Heart left ventricle (tissue), 16 donors: ENCODE measurements around the gene XCL2. TPM values are rescaled to one million over a fixed set of nuclear protein-coding genes. Genes with fewer than 3 reads are reported as not detected.

ENCODE experiments used
- ATAC-seq, 4 donors: fragments of 200-7000 bp; cut with Tn5 transposase; one replicate each; pipeline ENCODE4 v1.9.1; 2020 to 2022; ENCODE audit warnings: moderate library complexity in 4 of 4, mild to moderate bottlenecking in 3 of 4, moderate number of reproducible peaks in 1 of 4
- DNase-seq, 5 donors: peaks; one replicate each; pipeline ENCODE4 v3.0.0-alpha.2; 2020
- H3K27ac ChIP-seq, 12 donors: fragments of 200-600 bp; sonication (generic) in 4 of 12; one replicate each; pipeline versions ENCODE4 v1.5.0 to v1.8.0; 2016 to 2022; ENCODE audit warnings: mild to moderate bottlenecking in 2 of 12
- H3K27me3 ChIP-seq, 9 donors: fragments of 200-600 bp; sonication (generic) in 2 of 9; one replicate each; pipeline versions ENCODE4 v1.5.1 to v1.8.0; 2016 to 2022; ENCODE audit warnings: mild to moderate bottlenecking in 3 of 9
- H3K36me3 ChIP-seq, 9 donors: fragments of 200-600 bp; sonication (generic) in 2 of 9; one replicate each; pipeline versions ENCODE4 v1.5.0 to v1.8.0; 2018 to 2022; ENCODE audit warnings: mild to moderate bottlenecking in 2 of 9
- H3K4me1 ChIP-seq, 12 donors: fragments of 200-600 bp; sonication (generic) in 4 of 12; one replicate each; pipeline versions ENCODE4 v1.5.0 to v1.8.0; 2016 to 2022; ENCODE audit warnings: mild to moderate bottlenecking in 3 of 12
- H3K4me3 ChIP-seq, 12 donors: fragments of 200-600 bp; sonication (generic) in 4 of 12; one replicate each; pipeline versions ENCODE4 v1.5.0 to v1.8.0; 2017 to 2022; ENCODE audit warnings: mild to moderate bottlenecking in 9 of 12, moderate library complexity in 4 of 12
- H3K9me3 ChIP-seq, 12 donors: fragments of 200-600 bp; sonication (generic) in 4 of 12; one replicate each; pipeline versions ENCODE4 v1.5.0 to v1.8.0; 2016 to 2022; ENCODE audit warnings: mild to moderate bottlenecking in 1 of 12
- POLR2A ChIP-seq, 2 donors: fragments of 450-650 bp; IDR thresholded peaks; one replicate each; pipeline ENCODE4 v1.6.1; 2017; ENCODE audit warnings: antibody characterized with exemption in 2 of 2, mild to moderate bottlenecking in 2 of 2, moderate library complexity in 2 of 2
- whole genome bisulfite sequencing, 4 donors: extraction: QIAGEN DNeasy Blood & Tissue Kit in 2 of 4; methylation state at CpG; one replicate each; pipeline versions ENCODE4 v1.1.5 to v1.1.7; 2013 to 2018; 5-methylcytosine and 5-hydroxymethylcytosine counted together
- intact Hi-C, 10 donors: fragments of 100-400 bp; cut with DNase I; formaldehyde crosslinking; loops; one replicate each; pipeline versions ENCODE4 v1.11.1 to v1.14.2; 2022
- polyA plus RNA-seq, 2 donors: library from polyadenylated mRNA; stranded (reverse); fragments of 200-250 nt; gene quantifications; one replicate each; pipeline ENCODE4 v1.2.3, GENCODE V29; 2013
- total RNA-seq, 9 donors: library from RNA; depleted of rRNA in 2 of 9; stranded (reverse); fragments of >200 nt in 2 of 9; fragmentation: NEBNext Ultra II Directional in 3 of 9; extraction: Animal tissue kit (Norgen Biotek cat#: 25700) in 3 of 9; gene quantifications; one replicate each; pipeline versions ENCODE4 v1.1.0 to v1.2.4, GENCODE V29; 2016 to 2023
- TF ChIP-seq, protein P1 (sequence below), 12 donors: fragments of 200-600 bp; sonication (generic) in 4 of 12; IDR thresholded peaks; one replicate each; pipeline versions ENCODE4 v1.5.0 to v1.8.0; 2018 to 2022; ENCODE audit warnings: antibody characterized with exemption in 12 of 12, mild to moderate bottlenecking in 5 of 12
- donor health status: ischemic (EF 13 %, LVEDD 7.1; RV severe dilation, severe dysfunction).
- donor health status: healthy with polysubstance abuse.
- donor health status: DM: no; HTN: yes; CAD: no.
- donor health status: DM: no; HTN: no; CAD: no.
- donor health status: ischemic (EF 25% LVEDD 6.9; RV normal size, moderate dysfunction).
- donor health status: ischemic (EF 25% LVEDD 5.7; RV mildly dilated, moderate dysfunction).
- donor health status: healthy.
- donor health status: DM: yes; HTN: yes; CAD: no.
- donor health status: ischemic (EF 35%, LVEDD 5.7; RV mildly dilated, moderate dysfunction).
- donor health status: nonischemic (EF 11% LVEDD 7.7; RV severe dilation, severe dysfunction).
- donor health status: DM: yes; HTN: yes; CAD: no.
- donor health status: PGD.
- donor health status: ischemic (EF 29% LVEDD 5.4; RV normal size, mild dysfunction).
- donor health status: nonischemic (EF 23%, LVEDD 6.1; RV moderate dilation, normal function).

The XCL2 gene
- total and polyA plus RNA-seq, 11 donors, result 2.7 to 3.6 TPM; not detected in 9

DNA sequence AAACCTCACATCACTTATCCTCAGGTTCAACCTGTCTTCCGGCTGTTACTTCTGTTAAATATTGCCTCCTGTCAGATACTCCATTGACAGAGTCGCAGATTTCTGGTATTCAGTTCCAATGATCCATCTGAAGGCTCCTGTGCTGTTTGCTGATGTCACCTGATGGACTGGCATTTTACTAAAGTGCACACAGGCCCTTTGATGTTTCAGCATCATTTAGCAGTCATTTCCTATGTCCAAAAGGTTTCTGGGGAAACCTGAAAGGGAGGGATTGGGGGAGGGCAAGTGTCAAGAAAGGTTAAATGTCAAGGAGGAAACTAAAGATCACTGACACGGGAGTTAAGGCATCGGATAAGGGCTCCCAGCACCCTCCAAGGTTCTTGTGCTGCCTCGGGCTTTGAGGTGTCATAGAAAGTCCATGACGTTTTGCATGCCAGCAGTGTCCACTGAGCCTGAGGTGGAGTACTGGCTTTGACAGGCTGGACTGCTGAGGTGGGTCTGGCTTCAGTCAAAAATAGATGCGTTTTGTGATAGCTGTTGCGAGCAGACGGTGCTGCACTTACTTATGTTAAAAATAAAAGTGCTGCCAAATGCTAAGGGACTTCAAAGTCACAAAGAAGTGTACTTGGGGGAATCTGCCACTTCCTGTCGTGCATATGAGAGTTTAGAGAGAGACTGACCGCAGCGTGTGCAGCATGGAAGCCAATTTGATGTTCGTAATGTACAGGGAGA, 30.8 kb downstream of the XCL2 start:
- Histone ChIP-seq H3K4me3 (no peak overlapping the region), H3K27ac (peak overlapping the region in 1 of 12 donors; percentile 65), H3K9me3 (no peaks in the 10 kb centered on the region), H3K4me1 (peaks cover 0 to 47% (median 8%) of the 10 kb centered on the region in 12 donors), H3K36me3 (no peaks in the 10 kb centered on the region), H3K27me3 (no peaks in the 10 kb centered on the region)
- DNase-seq (no peak), ATAC-seq (peak in 2 of 4 donors; percentile 43 to 65)
- TF ChIP-seq POLR2A (IDR thresholded peaks at IDR 0.05), result no peak
- TF ChIP-seq, protein P1, sequence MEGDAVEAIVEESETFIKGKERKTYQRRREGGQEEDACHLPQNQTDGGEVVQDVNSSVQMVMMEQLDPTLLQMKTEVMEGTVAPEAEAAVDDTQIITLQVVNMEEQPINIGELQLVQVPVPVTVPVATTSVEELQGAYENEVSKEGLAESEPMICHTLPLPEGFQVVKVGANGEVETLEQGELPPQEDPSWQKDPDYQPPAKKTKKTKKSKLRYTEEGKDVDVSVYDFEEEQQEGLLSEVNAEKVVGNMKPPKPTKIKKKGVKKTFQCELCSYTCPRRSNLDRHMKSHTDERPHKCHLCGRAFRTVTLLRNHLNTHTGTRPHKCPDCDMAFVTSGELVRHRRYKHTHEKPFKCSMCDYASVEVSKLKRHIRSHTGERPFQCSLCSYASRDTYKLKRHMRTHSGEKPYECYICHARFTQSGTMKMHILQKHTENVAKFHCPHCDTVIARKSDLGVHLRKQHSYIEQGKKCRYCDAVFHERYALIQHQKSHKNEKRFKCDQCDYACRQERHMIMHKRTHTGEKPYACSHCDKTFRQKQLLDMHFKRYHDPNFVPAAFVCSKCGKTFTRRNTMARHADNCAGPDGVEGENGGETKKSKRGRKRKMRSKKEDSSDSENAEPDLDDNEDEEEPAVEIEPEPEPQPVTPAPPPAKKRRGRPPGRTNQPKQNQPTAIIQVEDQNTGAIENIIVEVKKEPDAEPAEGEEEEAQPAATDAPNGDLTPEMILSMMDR (IDR thresholded peaks at IDR 0.05), result no peak
- intact Hi-C loops, result loop anchor here in 1 of 10 donors (5.0 kb wide), 1 partner anchor 439 kb away; no protein-coding TSS in a partner anchor
- 49 to 62% (median 56%) methylated on average over 13 of the region's 13 CpGs for WGBS, 4 donors

DNA sequence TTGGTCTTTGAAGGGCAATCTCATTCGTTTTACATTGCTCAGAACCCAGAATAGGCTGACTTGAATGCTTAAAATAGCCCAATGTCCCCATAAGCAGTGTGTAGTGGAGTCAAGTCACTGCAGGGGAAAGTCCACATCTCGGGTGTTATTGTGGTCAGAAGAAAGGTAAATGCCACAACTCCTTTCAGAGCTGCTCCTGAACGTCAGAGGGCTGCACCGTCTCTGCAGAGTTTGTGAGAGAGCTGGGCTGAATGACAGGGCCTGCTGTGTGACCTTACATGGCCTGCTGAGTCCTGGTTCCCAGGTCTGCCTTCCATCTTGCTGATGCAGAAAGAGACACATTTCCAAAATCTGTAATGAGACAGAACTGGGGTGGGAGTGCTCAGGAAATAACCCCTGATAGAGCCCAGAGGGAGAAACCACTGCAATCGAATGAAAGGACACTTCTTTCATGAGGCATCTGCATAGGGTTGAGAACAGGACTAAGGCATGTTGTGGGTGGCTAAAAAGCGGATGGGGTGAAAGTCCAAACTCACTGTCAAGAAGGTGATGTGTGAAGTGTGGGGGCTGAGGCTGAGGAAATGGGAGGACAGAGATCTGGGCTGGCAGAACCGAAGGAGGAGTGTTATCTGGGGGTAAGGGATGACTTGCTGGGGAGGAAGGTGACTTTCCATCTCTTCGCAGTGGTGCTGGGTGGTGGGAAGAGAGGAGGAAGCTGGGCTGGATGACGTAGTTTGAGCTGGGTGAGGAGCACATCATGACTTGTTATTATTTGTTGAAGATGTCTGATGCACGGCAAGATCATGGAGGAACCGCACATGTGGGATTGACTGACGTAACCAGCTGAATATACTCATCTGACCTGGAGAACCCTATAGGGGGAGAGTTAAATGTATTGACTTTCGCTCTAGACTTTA, 33.7 kb downstream of the XCL2 start:
- intact Hi-C loops, result loop anchor here in 1 of 10 donors (5.0 kb wide), 1 partner anchor 442 kb away; no protein-coding TSS in a partner anchor
- no peak overlapping the region for H3K4me3 ChIP-seq
- ATAC-seq, result peak in 3 of 4 donors; percentile 51 to 70 (median 61)
- H3K9me3 ChIP-seq, result no peaks in the 10 kb centered on the region
- no peaks in the 10 kb centered on the region for H3K27me3 ChIP-seq
- no peak for TF ChIP-seq POLR2A (IDR thresholded peaks at IDR 0.05)
- TF ChIP-seq, protein P1 (IDR thresholded peaks at IDR 0.05), result no peak
- peaks cover 0 to 50% (median 8%) of the 10 kb centered on the region in 12 donors for H3K4me1 ChIP-seq
- H3K36me3 ChIP-seq, result no peaks in the 10 kb centered on the region
- 68 to 74% (median 73%) methylated on average over 13 of the region's 13 CpGs for WGBS, 4 donors
- peak overlapping the region in 1 of 12 donors; percentile 7 for H3K27ac ChIP-seq
- DNase-seq, result peak in 1 of 5 donors; percentile 37

DNA sequence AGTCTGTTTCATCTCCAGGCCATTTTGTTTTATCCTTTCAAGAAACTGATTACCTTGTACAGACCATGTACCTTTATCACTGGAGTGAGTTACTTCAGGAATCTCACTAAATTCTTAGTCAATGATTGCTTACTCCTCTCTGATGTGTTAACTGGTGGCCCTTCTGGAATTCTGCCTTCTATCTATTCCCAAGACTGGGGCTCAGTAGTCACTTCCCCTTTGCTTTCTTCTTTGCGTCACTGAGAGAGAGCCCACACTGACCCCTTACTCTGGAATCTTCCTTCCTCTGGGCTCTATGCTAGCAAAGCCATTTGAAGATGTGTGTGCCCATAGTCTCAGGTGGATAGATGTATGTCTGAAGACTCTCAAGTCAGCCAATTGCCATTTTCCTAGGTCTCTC, 34.6 kb downstream of the XCL2 start:
- 81 to 96% (median 89%) methylated on average over 1 of the region's 1 CpG for WGBS, 4 donors
- Histone ChIP-seq H3K27me3 (no peaks in the 10 kb centered on the region), H3K4me3 (no peak overlapping the region), H3K36me3 (no peaks in the 10 kb centered on the region), H3K9me3 (no peaks in the 10 kb centered on the region), H3K27ac (no peak overlapping the region), H3K4me1 (peaks cover 0 to 50% (median 4%) of the 10 kb centered on the region in 12 donors)
- ATAC-seq (peak in 1 of 4 donors; percentile 16), DNase-seq (no peak)
- intact Hi-C loops, result no loop called here
- TF ChIP-seq, protein P1 (IDR thresholded peaks at IDR 0.05), result no peak
- TF ChIP-seq POLR2A (IDR thresholded peaks at IDR 0.05), result no peak

DNA sequence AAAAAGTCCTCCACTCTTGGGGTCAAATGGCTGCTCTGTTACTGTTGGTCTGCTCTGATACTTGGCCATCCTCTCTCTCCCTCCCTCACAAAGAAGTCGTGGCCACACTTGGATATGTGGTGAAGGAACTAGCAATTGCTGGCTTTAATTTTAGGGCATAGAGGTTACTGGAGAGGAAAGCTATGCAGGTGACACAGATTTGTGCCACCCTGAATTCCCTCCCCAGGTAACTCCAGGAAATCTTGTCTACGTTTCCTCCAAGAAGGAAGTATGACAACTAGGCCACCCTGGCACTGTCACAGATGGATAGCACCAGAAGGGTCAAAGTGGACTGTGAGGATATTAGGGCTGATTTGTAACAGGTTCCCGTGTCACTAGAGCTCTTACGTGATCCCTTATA, 36.0 kb downstream of the XCL2 start:
- ATAC-seq (no peak), DNase-seq (no peak)
- 89 to 95% (median 92%) methylated on average over 4 of the region's 4 CpGs for WGBS, 4 donors
- Histone ChIP-seq H3K36me3 (no peaks in the 10 kb centered on the region), H3K4me3 (no peak overlapping the region), H3K27ac (peak overlapping the region in 1 of 12 donors; percentile 19), H3K4me1 (peaks cover 0 to 48% (median 0%) of the 10 kb centered on the region in 12 donors), H3K27me3 (no peaks in the 10 kb centered on the region), H3K9me3 (no peaks in the 10 kb centered on the region)
- intact Hi-C loops, result no loop called here
- TF ChIP-seq, protein P1 (IDR thresholded peaks at IDR 0.05), result no peak
- TF ChIP-seq POLR2A (IDR thresholded peaks at IDR 0.05), result no peak
